ENCODE measurements around the gene EHMT2.
"Not testable (repeated sequence)": the region's sequence is repeated elsewhere in the genome, so short reads cannot be mapped to it uniquely, and the experiment has no call there.

EHMT2 gene
- 93.2 to 135 (median 116) reads per million in 4 experiments for total RNA-seq

- peak; percentile 70 for DNase-seq
Observed at GRCh38 chr6:31897612-31898382, at the start of gene EHMT2. EHMT2 (minus strand) TSS chr6:31897698; CDS start chr6:31897677, 21 bp downstream.

GRCh38 chr6:31947070-31947675, 49.7 kb upstream of the EHMT2 start:
- DNase-seq = no peak

GRCh38 chr6:31946370-31946885, 48.9 kb upstream of the EHMT2 start:
- no peak for DNase-seq

GRCh38 chr6:31945507-31946369, 48.2 kb upstream of the EHMT2 start, which contains the start of gene CFB:
CFB (plus strand) TSS chr6:31946095; CDS start chr6:31946222, 127 bp downstream.
- no peak for DNase-seq

GRCh38 chr6:31945154-31945506, 47.6 kb upstream of the EHMT2 start:
- no peak for DNase-seq

- no peak for DNase-seq
Observed at GRCh38 chr6:31943742-31944141, 46.2 kb upstream of the EHMT2 start.

- no peak for DNase-seq
Observed at GRCh38 chr6:31940256-31940664, 42.8 kb upstream of the EHMT2 start.

- no peak for DNase-seq
Observed at GRCh38 chr6:31935823-31936222, 38.3 kb upstream of the EHMT2 start.

- DNase-seq = no peak
Observed at GRCh38 chr6:31935021-31935420, 37.5 kb upstream of the EHMT2 start.

- no peak for DNase-seq
Observed at GRCh38 chr6:31933537-31933936, 36.0 kb upstream of the EHMT2 start.

- DNase-seq = not testable (repeated sequence)
Observed at GRCh38 chr6:31932137-31932536, 34.6 kb upstream of the EHMT2 start.

- DNase-seq = no peak
Observed at GRCh38 chr6:31930962-31931361, 33.5 kb upstream of the EHMT2 start.

- no peak for DNase-seq
Observed at GRCh38 chr6:31928672-31928939, 31.1 kb upstream of the EHMT2 start.

GRCh38 chr6:31927863-31928671, 30.6 kb upstream of the EHMT2 start:
- no peak for DNase-seq

GRCh38 chr6:31927242-31927862, 29.9 kb upstream of the EHMT2 start, which contains the start of gene C2:
C2 (plus strand) TSS chr6:31927717; CDS start chr6:31927753, 36 bp downstream.
- DNase-seq = no peak

- DNase-seq = peak; percentile 4
Observed at GRCh38 chr6:31922942-31923341, 25.4 kb upstream of the EHMT2 start.

- DNase-seq = no peak
Observed at GRCh38 chr6:31920811-31921210, 23.3 kb upstream of the EHMT2 start.

- no peak for DNase-seq
Observed at GRCh38 chr6:31919624-31920303, 22.3 kb upstream of the EHMT2 start.

GRCh38 chr6:31918069-31918720, 20.7 kb upstream of the EHMT2 start:
- no peak for DNase-seq

- no peak for DNase-seq
Observed at GRCh38 chr6:31915756-31916155, 18.3 kb upstream of the EHMT2 start.

GRCh38 chr6:31915351-31915750, 17.9 kb upstream of the EHMT2 start:
- DNase-seq = no peak

Measured in effector CD8-positive, alpha-beta T cell (primary cell).